Right renal cortex interstitium (tissue), 3 donors: ENCODE data around the gene PLS1. TPM values are rescaled to one million over a fixed set of nuclear protein-coding genes. Genes with fewer than 3 reads are reported as not detected.
"Not testable (repeated sequence)": the region's sequence is repeated elsewhere in the genome, so short reads cannot be mapped to it uniquely, and the experiment has no call there.

Experiments used
- DNase-seq, 3 donors: peaks; one replicate each; pipeline ENCODE4 v3.0.0-alpha.2; 2013; ENCODE audit warnings: low read depth in 3 of 3, low spot score in 2 of 3
- polyA plus RNA-seq, 3 donors: library from polyadenylated mRNA; unstranded; fragments of 120-200 nt; gene quantifications; one replicate each; pipeline ENCODE4 v1.2.1, GENCODE V29; 2013; ENCODE audit not compliant: insufficient read length in 3 of 3

Gene PLS1
- polyA plus RNA-seq, 3 donors: 27.8 to 29.7 (median 29.5) TPM

DNA sequence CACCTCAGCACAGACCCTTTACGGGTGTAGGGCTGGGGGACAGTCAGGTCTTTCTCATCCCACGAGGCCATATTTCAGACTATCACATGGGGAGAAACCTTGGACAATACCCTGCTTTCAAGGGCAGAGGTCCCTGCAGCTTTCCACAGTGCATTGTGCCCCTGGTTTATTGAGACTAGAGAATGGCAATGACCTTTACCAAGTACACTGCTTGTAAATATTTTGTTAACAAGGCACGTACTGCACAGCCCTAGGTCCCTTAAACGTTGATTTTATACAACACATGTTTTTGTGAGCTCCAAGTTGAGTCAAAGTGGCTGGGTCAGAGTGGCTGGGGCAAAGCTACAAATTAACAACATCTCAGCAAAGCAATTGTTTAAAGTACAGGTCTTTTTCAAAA is 156.4 kb downstream of the PLS1 start:
- not testable (repeated sequence) for DNase-seq

GRCh38 chr3:142754494-142754893 is 158.3 kb downstream of the PLS1 start:
- DNase-seq: no peak

Other genes starting within 250 kb of the PLS1 start
- gene XRN1, start 148.4 kb upstream of the PLS1 start, polyA plus RNA-seq: 10 to 100 TPM; 22.4 to 24.2 (median 23.7) TPM
- gene ATR, start 17.7 kb upstream of the PLS1 start, polyA plus RNA-seq: 10 to 100 TPM; 27.3 to 32.3 (median 29.1) TPM
- gene TRPC1, start 127.6 kb downstream of the PLS1 start, polyA plus RNA-seq: 10 to 100 TPM in 1 of 3 donors, 1 to 10 TPM in 2; 9.2 to 11.6 (median 9.3) TPM